Stimulated activated CD4-positive, alpha-beta T cell treated with anti-CD3 and anti-CD28 coated beads, Interleukin-4, amount 100 ng/mL, for 4 hours (primary cell): Measurements from ENCODE around the gene MYH2.
"Not testable (repeated sequence)": the region's sequence is repeated elsewhere in the genome, so short reads cannot be mapped to it uniquely, and the experiment has no call there.

Source experiments
- DNase-seq, 2 experiments: peaks; one replicate each; pipeline ENCODE4 v3.0.0-alpha.2; 2020

The MYH2 gene

GRCh38 chr17:10549096-10549842 lies at the start of gene MYH2:
Gene MYH2, minus strand, starts transcription at chr17:10549658. Its CDS starts 1,738 bp downstream, at chr17:10547920.
- no peak for DNase-seq

GRCh38 chr17:10598621-10599020 lies 49.2 kb upstream of the MYH2 start:
- no peak for DNase-seq

- no peak for DNase-seq
Observed at GRCh38 chr17:10589553-10590145, 40.2 kb upstream of the MYH2 start.

- DNase-seq, result no peak
Observed at GRCh38 chr17:10585529-10585928, 36.1 kb upstream of the MYH2 start.

- no peak for DNase-seq
Observed at GRCh38 chr17:10583834-10584233, 34.4 kb upstream of the MYH2 start.

GRCh38 chr17:10579270-10579669 lies 29.8 kb upstream of the MYH2 start:
- DNase-seq, result no peak

- no peak for DNase-seq
Observed at GRCh38 chr17:10574324-10574723, 24.9 kb upstream of the MYH2 start.

GRCh38 chr17:10563991-10564660 lies 14.7 kb upstream of the MYH2 start:
- DNase-seq, result no peak

GRCh38 chr17:10558049-10558448 lies 8.6 kb upstream of the MYH2 start:
- no peak for DNase-seq

- no peak for DNase-seq
Observed at GRCh38 chr17:10557422-10557821, 8.0 kb upstream of the MYH2 start.

GRCh38 chr17:10556301-10557005 lies 7.0 kb upstream of the MYH2 start:
- DNase-seq, result no peak

- no peak for DNase-seq
Observed at GRCh38 chr17:10550014-10550413, 556 bp upstream of the MYH2 start.

- DNase-seq, result no peak
Observed at GRCh38 chr17:10547351-10547750, 2.1 kb downstream of the MYH2 start.

- not testable (repeated sequence) for DNase-seq
Observed at GRCh38 chr17:10543486-10543885, 6.0 kb downstream of the MYH2 start.

GRCh38 chr17:10541179-10541578 lies 8.3 kb downstream of the MYH2 start:
- DNase-seq, result not testable (repeated sequence)

GRCh38 chr17:10532026-10532425 lies 17.4 kb downstream of the MYH2 start:
- DNase-seq, result no peak

- no peak for DNase-seq
Observed at GRCh38 chr17:10527419-10527818, 22.0 kb downstream of the MYH2 start.

- no peak for DNase-seq
Observed at GRCh38 chr17:10526517-10526916, 22.9 kb downstream of the MYH2 start.

- DNase-seq, result no peak
Observed at GRCh38 chr17:10523064-10523463, 26.4 kb downstream of the MYH2 start.

GRCh38 chr17:10521949-10522348 lies 27.5 kb downstream of the MYH2 start:
- no peak for DNase-seq

GRCh38 chr17:10518271-10519037 lies 31.0 kb downstream of the MYH2 start, which contains the start of gene MYH1:
Gene MYH1, minus strand, starts transcription at chr17:10518542. Its CDS starts 1,900 bp downstream, at chr17:10516642.
- DNase-seq, result no peak

- no peak for DNase-seq
Observed at GRCh38 chr17:10516638-10517037, 32.8 kb downstream of the MYH2 start.

- DNase-seq, result no peak
Observed at GRCh38 chr17:10516065-10516464, 33.4 kb downstream of the MYH2 start.
